ENCODE results near the gene LRMDA. TPM values are rescaled to one million over a fixed set of nuclear protein-coding genes. Genes with fewer than 3 reads are reported as not detected.

The LRMDA gene
- polyA plus RNA-seq, 1 donor (not counting 4 experiments of a cell fraction or from before 2014, with no cell fraction given) = not detected

GRCh38 chr10:76442113-76442512 lies 1010.7 kb downstream of the LRMDA start:
- TF ChIP-seq, protein P1, sequence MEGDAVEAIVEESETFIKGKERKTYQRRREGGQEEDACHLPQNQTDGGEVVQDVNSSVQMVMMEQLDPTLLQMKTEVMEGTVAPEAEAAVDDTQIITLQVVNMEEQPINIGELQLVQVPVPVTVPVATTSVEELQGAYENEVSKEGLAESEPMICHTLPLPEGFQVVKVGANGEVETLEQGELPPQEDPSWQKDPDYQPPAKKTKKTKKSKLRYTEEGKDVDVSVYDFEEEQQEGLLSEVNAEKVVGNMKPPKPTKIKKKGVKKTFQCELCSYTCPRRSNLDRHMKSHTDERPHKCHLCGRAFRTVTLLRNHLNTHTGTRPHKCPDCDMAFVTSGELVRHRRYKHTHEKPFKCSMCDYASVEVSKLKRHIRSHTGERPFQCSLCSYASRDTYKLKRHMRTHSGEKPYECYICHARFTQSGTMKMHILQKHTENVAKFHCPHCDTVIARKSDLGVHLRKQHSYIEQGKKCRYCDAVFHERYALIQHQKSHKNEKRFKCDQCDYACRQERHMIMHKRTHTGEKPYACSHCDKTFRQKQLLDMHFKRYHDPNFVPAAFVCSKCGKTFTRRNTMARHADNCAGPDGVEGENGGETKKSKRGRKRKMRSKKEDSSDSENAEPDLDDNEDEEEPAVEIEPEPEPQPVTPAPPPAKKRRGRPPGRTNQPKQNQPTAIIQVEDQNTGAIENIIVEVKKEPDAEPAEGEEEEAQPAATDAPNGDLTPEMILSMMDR (optimal IDR thresholded peaks at IDR 0.05 in 1 of 3, IDR thresholded peaks at IDR 0.05 in 1 of 3, conservative IDR thresholded peaks at IDR 0.05 in 1 of 3; ENCODE audit: extremely low read depth in 1 of 3, insufficient read depth in 2 of 3, low read length in 3 of 3) = no peak
- TF ChIP-seq EZH2 (IDR thresholded peaks at IDR 0.05; ENCODE audit: low read length) = no peak
- H4K20me1 ChIP-seq (ENCODE audit: control insufficient read depth, extremely low read depth, insufficient read depth, low read length) = no peaks in the 10 kb centered on the region
- H3K27ac ChIP-seq (ENCODE audit: control insufficient read depth, insufficient read depth, low read length) = no peak overlapping the region
- H3K4me2 ChIP-seq (ENCODE audit: control insufficient read depth, extremely low read depth, insufficient read depth, low read depth, low read length) = no peak overlapping the region
- no peaks in the 10 kb centered on the region for H3K9me3 ChIP-seq (ENCODE audit: control insufficient read depth, low read depth, low read length)
- no peaks in the 10 kb centered on the region for H3K79me2 ChIP-seq (ENCODE audit: control insufficient read depth, insufficient read depth, low read length)
- no peak overlapping the region for H3K4me3 ChIP-seq (ENCODE audit: control insufficient read depth in 2 of 3, extremely low read depth in 1 of 3, insufficient read depth in 2 of 3, low read depth in 1 of 3, low read length in 3 of 3)
- DNase-seq (ENCODE audit: low read depth, low spot score) = no peak
- no peak overlapping the region for H3K9ac ChIP-seq (ENCODE audit: control insufficient read depth, extremely low read depth, insufficient read depth, low read length)
- H2AFZ ChIP-seq (ENCODE audit: control insufficient read depth, low read length) = no peak overlapping the region
- no peaks in the 10 kb centered on the region for H3K9me1 ChIP-seq (ENCODE audit: control insufficient read depth, extremely low read depth, insufficient read depth, low read length)
- H3K27me3 ChIP-seq (ENCODE audit: control insufficient read depth, extremely low read depth, insufficient read depth, low read length) = no peaks in the 10 kb centered on the region
- dilution Hi-C loops (cut with MboI; ENCODE audit: extremely low pct_ligation_motif_present, low sequenced_read_pairs) = no loop called here
- FAIRE-seq = no peak
- H3K36me3 ChIP-seq (ENCODE audit: control insufficient read depth in 2 of 2, extremely low read depth in 1 of 2, insufficient read depth in 2 of 2, low read length in 2 of 2) = no peaks in the 10 kb centered on the region
- H3K4me1 ChIP-seq (ENCODE audit: control insufficient read depth, extremely low read depth, insufficient read depth, low read length) = no peaks in the 10 kb centered on the region

GRCh38 chr10:76444034-76444800 lies 1012.8 kb downstream of the LRMDA start:
- no peak for TF ChIP-seq EZH2 (IDR thresholded peaks at IDR 0.05; ENCODE audit: low read length)
- TF ChIP-seq, protein P1 (optimal IDR thresholded peaks at IDR 0.05 in 1 of 3, IDR thresholded peaks at IDR 0.05 in 1 of 3, conservative IDR thresholded peaks at IDR 0.05 in 1 of 3; ENCODE audit: extremely low read depth in 1 of 3, insufficient read depth in 2 of 3, low read length in 3 of 3) = no peak
- Histone ChIP-seq H3K27me3 (ENCODE audit: control insufficient read depth, extremely low read depth, insufficient read depth, low read length) (no peaks in the 10 kb centered on the region), H3K36me3 (ENCODE audit: control insufficient read depth in 2 of 2, extremely low read depth in 1 of 2, insufficient read depth in 2 of 2, low read length in 2 of 2) (no peaks in the 10 kb centered on the region), H4K20me1 (ENCODE audit: control insufficient read depth, extremely low read depth, insufficient read depth, low read length) (no peaks in the 10 kb centered on the region), H2AFZ (ENCODE audit: control insufficient read depth, low read length) (no peak overlapping the region), H3K4me1 (ENCODE audit: control insufficient read depth, extremely low read depth, insufficient read depth, low read length) (no peaks in the 10 kb centered on the region), H3K4me2 (ENCODE audit: control insufficient read depth, extremely low read depth, insufficient read depth, low read depth, low read length) (no peak overlapping the region), H3K4me3 (ENCODE audit: control insufficient read depth in 2 of 3, extremely low read depth in 1 of 3, insufficient read depth in 2 of 3, low read depth in 1 of 3, low read length in 3 of 3) (no peak overlapping the region), H3K27ac (ENCODE audit: control insufficient read depth, insufficient read depth, low read length) (no peak overlapping the region), H3K79me2 (ENCODE audit: control insufficient read depth, insufficient read depth, low read length) (no peaks in the 10 kb centered on the region), H3K9ac (ENCODE audit: control insufficient read depth, extremely low read depth, insufficient read depth, low read length) (no peak overlapping the region), H3K9me1 (ENCODE audit: control insufficient read depth, extremely low read depth, insufficient read depth, low read length) (no peaks in the 10 kb centered on the region), H3K9me3 (ENCODE audit: control insufficient read depth, low read depth, low read length) (no peaks in the 10 kb centered on the region)
- DNase-seq (ENCODE audit: low read depth, low spot score) (no peak), FAIRE-seq (no peak)
- dilution Hi-C loops (cut with MboI; ENCODE audit: extremely low pct_ligation_motif_present, low sequenced_read_pairs) = no loop called here

All from keratinocyte (primary cell).